NCI-H524 treated with DMSO at 0.1 percent for 48 hours (cell line): ENCODE results near the gene MRGPRD.
A peak's percentile ranks its signal among the peaks of the same experiment; 100 is the strongest.
"Not testable (repeated sequence)": the region's sequence is repeated elsewhere in the genome, so short reads cannot be mapped to it uniquely, and the experiment has no call there.

ENCODE experiments used
- DNase-seq: peaks from one replicate; lab custom pipeline; 2025; lab: John Stamatoyannopoulos, UW

Gene MRGPRD

GRCh38 chr11:69005631-69006368 lies 25.0 kb upstream of the MRGPRD start:
- DNase-seq = no peak

GRCh38 chr11:69005183-69005630 lies 24.4 kb upstream of the MRGPRD start:
- DNase-seq = no peak

GRCh38 chr11:69004411-69005182 lies 23.8 kb upstream of the MRGPRD start:
- no peak for DNase-seq

- no peak for DNase-seq
These were observed 23.1 kb upstream of the MRGPRD start for GRCh38 chr11:69003866-69004367.

- DNase-seq = no peak
These were observed 22.6 kb upstream of the MRGPRD start for GRCh38 chr11:69003301-69003865.

- no peak for DNase-seq
These were observed 21.9 kb upstream of the MRGPRD start for GRCh38 chr11:69002570-69003231.

- DNase-seq = no peak
These were observed 21.4 kb upstream of the MRGPRD start for GRCh38 chr11:69002110-69002569.

- DNase-seq = no peak
These were observed 20.7 kb upstream of the MRGPRD start for GRCh38 chr11:69001243-69002081.

GRCh38 chr11:69000831-69001242 lies 20.1 kb upstream of the MRGPRD start:
- no peak for DNase-seq

GRCh38 chr11:69000391-69000790 lies 19.6 kb upstream of the MRGPRD start:
- DNase-seq = no peak

GRCh38 chr11:68999748-69000355 lies 19.1 kb upstream of the MRGPRD start:
- DNase-seq = not testable (repeated sequence)

GRCh38 chr11:68999093-68999747 lies 18.4 kb upstream of the MRGPRD start:
- DNase-seq = no peak

GRCh38 chr11:68998390-68998911 lies 17.7 kb upstream of the MRGPRD start:
- peak; percentile 76 for DNase-seq

GRCh38 chr11:68997995-68998348 lies 17.2 kb upstream of the MRGPRD start:
- no peak for DNase-seq

- no peak for DNase-seq
These were observed 16.6 kb upstream of the MRGPRD start for GRCh38 chr11:68997124-68997994.

GRCh38 chr11:68996376-68997123 lies 15.8 kb upstream of the MRGPRD start:
- DNase-seq = no peak

GRCh38 chr11:68994894-68995285 lies 14.1 kb upstream of the MRGPRD start:
- no peak for DNase-seq

- DNase-seq = no peak
These were observed 13.5 kb upstream of the MRGPRD start for GRCh38 chr11:68994161-68994893.
